ENCODE results near the gene TENM4. TPM values are rescaled to one million over a fixed set of nuclear protein-coding genes. Genes with fewer than 3 reads are reported as not detected.

The TENM4 gene
- total RNA-seq, 1 experiment from 2014 or later, result 0.39 TPM

GRCh38 chr11:78921509-78921908, 519.3 kb downstream of the TENM4 start:
- POLR2A ChIA-PET, result no interaction called here
- no peak overlapping the region for H3K27ac ChIP-seq (ENCODE audit: low read length)
- intact Hi-C loops (cut with micrococcal nuclease; ENCODE audit: unreplicated experiment), result no loop called here
- no peak overlapping the region for H3K4me3 ChIP-seq (ENCODE audit: low read depth in 2 of 2, low read length in 2 of 2)
- ATAC-seq, result no peak
- H3K36me3 ChIP-seq (ENCODE audit: control insufficient read depth, insufficient read depth, low read length), result no peaks in the 10 kb centered on the region
- H3K27me3 ChIP-seq (ENCODE audit: control insufficient read depth, insufficient read depth, low read length), result peaks cover 16% of the 10 kb centered on the region; the same call in 1 of the 2 replicates
- no peaks in the 10 kb centered on the region for H3K4me1 ChIP-seq (ENCODE audit: control insufficient read depth, insufficient read depth, low read length)
- TF ChIP-seq TCF7L2 (IDR thresholded peaks at IDR 0.05; ENCODE audit: low read depth, low read length) (no peak), SIN3A (IDR thresholded peaks at IDR 0.05; ENCODE audit: borderline replicate concordance, insufficient read depth, low read depth, low read length) (no peak), POLR2AphosphoS5 (IDR thresholded peaks at IDR 0.05; ENCODE audit: low read depth, low read length) (no peak)
- TF ChIP-seq, protein P1, sequence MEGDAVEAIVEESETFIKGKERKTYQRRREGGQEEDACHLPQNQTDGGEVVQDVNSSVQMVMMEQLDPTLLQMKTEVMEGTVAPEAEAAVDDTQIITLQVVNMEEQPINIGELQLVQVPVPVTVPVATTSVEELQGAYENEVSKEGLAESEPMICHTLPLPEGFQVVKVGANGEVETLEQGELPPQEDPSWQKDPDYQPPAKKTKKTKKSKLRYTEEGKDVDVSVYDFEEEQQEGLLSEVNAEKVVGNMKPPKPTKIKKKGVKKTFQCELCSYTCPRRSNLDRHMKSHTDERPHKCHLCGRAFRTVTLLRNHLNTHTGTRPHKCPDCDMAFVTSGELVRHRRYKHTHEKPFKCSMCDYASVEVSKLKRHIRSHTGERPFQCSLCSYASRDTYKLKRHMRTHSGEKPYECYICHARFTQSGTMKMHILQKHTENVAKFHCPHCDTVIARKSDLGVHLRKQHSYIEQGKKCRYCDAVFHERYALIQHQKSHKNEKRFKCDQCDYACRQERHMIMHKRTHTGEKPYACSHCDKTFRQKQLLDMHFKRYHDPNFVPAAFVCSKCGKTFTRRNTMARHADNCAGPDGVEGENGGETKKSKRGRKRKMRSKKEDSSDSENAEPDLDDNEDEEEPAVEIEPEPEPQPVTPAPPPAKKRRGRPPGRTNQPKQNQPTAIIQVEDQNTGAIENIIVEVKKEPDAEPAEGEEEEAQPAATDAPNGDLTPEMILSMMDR (IDR thresholded peaks at IDR 0.05), result no peak
- TF ChIP-seq, protein P2, sequence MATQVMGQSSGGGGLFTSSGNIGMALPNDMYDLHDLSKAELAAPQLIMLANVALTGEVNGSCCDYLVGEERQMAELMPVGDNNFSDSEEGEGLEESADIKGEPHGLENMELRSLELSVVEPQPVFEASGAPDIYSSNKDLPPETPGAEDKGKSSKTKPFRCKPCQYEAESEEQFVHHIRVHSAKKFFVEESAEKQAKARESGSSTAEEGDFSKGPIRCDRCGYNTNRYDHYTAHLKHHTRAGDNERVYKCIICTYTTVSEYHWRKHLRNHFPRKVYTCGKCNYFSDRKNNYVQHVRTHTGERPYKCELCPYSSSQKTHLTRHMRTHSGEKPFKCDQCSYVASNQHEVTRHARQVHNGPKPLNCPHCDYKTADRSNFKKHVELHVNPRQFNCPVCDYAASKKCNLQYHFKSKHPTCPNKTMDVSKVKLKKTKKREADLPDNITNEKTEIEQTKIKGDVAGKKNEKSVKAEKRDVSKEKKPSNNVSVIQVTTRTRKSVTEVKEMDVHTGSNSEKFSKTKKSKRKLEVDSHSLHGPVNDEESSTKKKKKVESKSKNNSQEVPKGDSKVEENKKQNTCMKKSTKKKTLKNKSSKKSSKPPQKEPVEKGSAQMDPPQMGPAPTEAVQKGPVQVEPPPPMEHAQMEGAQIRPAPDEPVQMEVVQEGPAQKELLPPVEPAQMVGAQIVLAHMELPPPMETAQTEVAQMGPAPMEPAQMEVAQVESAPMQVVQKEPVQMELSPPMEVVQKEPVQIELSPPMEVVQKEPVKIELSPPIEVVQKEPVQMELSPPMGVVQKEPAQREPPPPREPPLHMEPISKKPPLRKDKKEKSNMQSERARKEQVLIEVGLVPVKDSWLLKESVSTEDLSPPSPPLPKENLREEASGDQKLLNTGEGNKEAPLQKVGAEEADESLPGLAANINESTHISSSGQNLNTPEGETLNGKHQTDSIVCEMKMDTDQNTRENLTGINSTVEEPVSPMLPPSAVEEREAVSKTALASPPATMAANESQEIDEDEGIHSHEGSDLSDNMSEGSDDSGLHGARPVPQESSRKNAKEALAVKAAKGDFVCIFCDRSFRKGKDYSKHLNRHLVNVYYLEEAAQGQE (IDR thresholded peaks at IDR 0.05; ENCODE audit: insufficient read depth in 1 of 2, low read depth in 2 of 2, low read length in 1 of 2), result no peak
- CTCF ChIA-PET, result no interaction called here
- in situ Hi-C loops (cut with HindIII; ENCODE audit: low pct_unique_long_range_greater_than_20kb, low sequenced_read_pairs), result no loop called here
- no peak for DNase-seq (ENCODE audit: low read depth, low spot score)
- no TSS peak for BruUV-seq (replicated peaks)
- H3K9me3 ChIP-seq (ENCODE audit: control insufficient read depth, insufficient read depth, low read depth, low read length), result no peaks in the 10 kb centered on the region

- BruUV-seq (replicated peaks), result no TSS peak
- no peaks in the 10 kb centered on the region for H3K4me1 ChIP-seq (ENCODE audit: control insufficient read depth, insufficient read depth, low read length)
- no peaks in the 10 kb centered on the region for H3K9me3 ChIP-seq (ENCODE audit: control insufficient read depth, insufficient read depth, low read depth, low read length)
- H3K4me3 ChIP-seq (ENCODE audit: low read depth in 2 of 2, low read length in 2 of 2), result no peak overlapping the region
- DNase-seq (ENCODE audit: low read depth, low spot score) (no peak), ATAC-seq (no peak)
- CTCF ChIA-PET, result no interaction called here
- no peaks in the 10 kb centered on the region for H3K36me3 ChIP-seq (ENCODE audit: control insufficient read depth, insufficient read depth, low read length)
- intact Hi-C loops (cut with micrococcal nuclease; ENCODE audit: unreplicated experiment), result no loop called here
- H3K27me3 ChIP-seq (ENCODE audit: control insufficient read depth, insufficient read depth, low read length), result peaks cover 15% of the 10 kb centered on the region; the same call in 1 of the 2 replicates
- in situ Hi-C loops (cut with HindIII; ENCODE audit: low pct_unique_long_range_greater_than_20kb, low sequenced_read_pairs), result no loop called here
- TF ChIP-seq TCF7L2 (IDR thresholded peaks at IDR 0.05; ENCODE audit: low read depth, low read length), result no peak
- TF ChIP-seq POLR2AphosphoS5 (IDR thresholded peaks at IDR 0.05; ENCODE audit: low read depth, low read length), result no peak
- TF ChIP-seq SIN3A (IDR thresholded peaks at IDR 0.05; ENCODE audit: borderline replicate concordance, insufficient read depth, low read depth, low read length), result no peak
- TF ChIP-seq, protein P1 (IDR thresholded peaks at IDR 0.05), result no peak
- TF ChIP-seq, protein P2 (IDR thresholded peaks at IDR 0.05; ENCODE audit: insufficient read depth in 1 of 2, low read depth in 2 of 2, low read length in 1 of 2), result no peak
- no peak overlapping the region for H3K27ac ChIP-seq (ENCODE audit: low read length)
- POLR2A ChIA-PET, result no interaction called here
Observed at GRCh38 chr11:78920329-78920728, 520.5 kb downstream of the TENM4 start.
